Activated CD4-positive, alpha-beta T cell treated with anti-CD3 and anti-CD28 coated beads, Interleukin-2, Interleukin-4, amounts not matched to agents 100 ng/mL and 50 ng/mL, durations not matched to agents 16 hours and 8 hours (primary cell): ENCODE data around the gene DPM1.

Source experiments
- DNase-seq: peaks from one replicate; pipeline ENCODE4 v3.0.0-alpha.2; 2020; ENCODE audit warnings: low spot score

The DPM1 gene

GRCh38 chr20:50895111-50895830 lies 63.1 kb downstream of the DPM1 start:
- DNase-seq = peak; percentile 19

- DNase-seq = no peak
Observed at GRCh38 chr20:50893620-50894019, 64.7 kb downstream of the DPM1 start.

GRCh38 chr20:50892394-50892793 lies 65.9 kb downstream of the DPM1 start:
- DNase-seq = no peak

- no peak for DNase-seq
Observed at GRCh38 chr20:50891138-50891537, 67.2 kb downstream of the DPM1 start.

- no peak for DNase-seq
Observed at GRCh38 chr20:50887576-50887975, 70.8 kb downstream of the DPM1 start.

- DNase-seq = no peak
Observed at GRCh38 chr20:50886184-50886790, 72.0 kb downstream of the DPM1 start.

GRCh38 chr20:50885781-50886180 lies 72.6 kb downstream of the DPM1 start:
- DNase-seq = no peak

- DNase-seq = no peak
Observed at GRCh38 chr20:50885068-50885467, 73.3 kb downstream of the DPM1 start.
